Activated CD4-positive, alpha-beta T cell treated with anti-CD3 and anti-CD28 coated beads, Interleukin-2, amount 10 ng/mL, durations not matched to agents 7 days and 5 days (primary cell): ENCODE measurements around the gene ARSJ. TPM values are rescaled to one million over a fixed set of nuclear protein-coding genes. Genes with fewer than 3 reads are reported as not detected.
"Not testable (repeated sequence)": the region's sequence is repeated elsewhere in the genome, so short reads cannot be mapped to it uniquely, and the experiment has no call there.

ENCODE experiments used
- CTCF ChIA-PET: fragments of 350-600 bp; sonication (Branson Sonifier 250); formaldehyde crosslinking; loops from one replicate; lab custom pipeline; 2021; ENCODE audit warnings: antibody characterized with exemption; lab: Charles Lee
- POLR2A ChIA-PET: fragments of 350-600 bp; sonication (Branson Sonifier 250); formaldehyde crosslinking; loops from one replicate; lab custom pipeline; 2021; ENCODE audit warnings: antibody characterized with exemption; lab: Charles Lee
- DNase-seq: peaks from one replicate; pipeline ENCODE4 v3.0.0-alpha.2; 2020
- H3K27ac Mint-ChIP-seq: one replicate; pipeline ENCODE4 v1.8.0; 2021; ENCODE audit warnings: mild to moderate bottlenecking, moderate library complexity, mixed read lengths
- H3K27me3 Mint-ChIP-seq: one replicate; pipeline ENCODE4 v1.8.0; 2021; ENCODE audit warnings: mixed read lengths
- H3K36me3 Mint-ChIP-seq: one replicate; pipeline ENCODE4 v1.8.0; 2021; ENCODE audit warnings: low read depth, mixed read lengths
- H3K4me1 Mint-ChIP-seq: one replicate; pipeline ENCODE4 v1.8.0; 2021; ENCODE audit warnings: mixed read lengths
- H3K4me3 Mint-ChIP-seq: one replicate; pipeline ENCODE4 v1.8.0; 2021; ENCODE audit warnings: mild to moderate bottlenecking, moderate library complexity, mixed read lengths
- H3K9me3 Mint-ChIP-seq: one replicate; pipeline ENCODE4 v1.8.0; 2021; ENCODE audit warnings: mixed read lengths
- total RNA-seq, 2 experiments: library from RNA; stranded (reverse); gene quantifications; one replicate each; pipeline ENCODE4 v1.2.3, GENCODE V29; 2021

Gene ARSJ
- total RNA-seq, 2 experiments from 2014 or later = not detected

DNA sequence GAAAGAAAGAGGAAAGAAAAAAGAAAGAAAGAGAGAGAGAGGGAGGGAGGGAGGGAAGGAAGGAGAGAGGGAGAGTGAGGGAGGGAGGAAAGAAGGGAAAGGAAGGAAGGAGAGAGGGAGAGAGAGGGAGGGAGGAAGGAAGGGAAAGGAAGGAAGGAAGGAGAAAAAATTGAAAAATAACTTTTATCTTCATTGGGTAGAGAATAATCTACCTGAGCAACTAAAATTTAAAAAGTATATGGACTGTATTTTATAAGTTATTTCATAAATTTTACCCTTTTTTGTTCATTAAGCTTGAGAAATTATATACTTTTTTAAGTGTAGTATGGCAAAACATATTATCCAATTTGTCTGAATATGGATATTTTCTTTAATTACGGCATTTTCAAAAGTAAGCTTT is 32.0 kb downstream of the ARSJ start:
- Mint-ChIP-seq H3K36me3 (no peaks in the 10 kb centered on the region), H3K27ac (no peak overlapping the region), H3K4me1 (peaks cover 10% of the 10 kb centered on the region), H3K4me3 (no peak overlapping the region), H3K9me3 (no peaks in the 10 kb centered on the region), H3K27me3 (peaks cover 2% of the 10 kb centered on the region)
- POLR2A ChIA-PET = no interaction called here
- DNase-seq = no peak
- CTCF ChIA-PET = interaction anchor here (0.5 kb wide), 1 partner anchor 85 kb away, joined by 3 read pairs; no protein-coding TSS in a partner anchor

DNA sequence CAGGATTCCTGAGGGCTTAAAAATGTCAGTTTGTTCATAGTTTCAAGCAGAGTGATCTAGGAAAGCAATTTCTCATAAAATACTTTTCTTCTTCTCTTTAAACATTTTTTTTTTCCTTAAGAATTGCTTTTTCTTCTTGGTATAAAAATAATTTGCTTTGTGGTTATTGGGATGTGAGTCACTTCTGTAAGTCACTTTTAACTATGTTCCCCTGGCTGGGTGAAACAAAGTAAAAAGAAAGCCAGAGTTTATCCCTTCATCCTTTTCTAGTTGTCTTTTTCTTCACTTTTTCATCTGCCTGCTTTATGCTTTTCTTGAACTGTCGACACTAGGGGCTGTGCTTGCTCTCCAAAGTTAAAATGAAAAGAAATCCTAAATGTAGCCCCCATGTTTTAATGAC is 33.5 kb downstream of the ARSJ start:
- DNase-seq = no peak
- peaks cover 10% of the 10 kb centered on the region for H3K4me1 Mint-ChIP-seq
- POLR2A ChIA-PET = no interaction called here
- H3K4me3 Mint-ChIP-seq = no peak overlapping the region
- no peaks in the 10 kb centered on the region for H3K9me3 Mint-ChIP-seq
- H3K27ac Mint-ChIP-seq = no peak overlapping the region
- H3K36me3 Mint-ChIP-seq = no peaks in the 10 kb centered on the region
- CTCF ChIA-PET = no interaction called here
- H3K27me3 Mint-ChIP-seq = no peaks in the 10 kb centered on the region

GRCh38 chr4:113943863-113944262 is 35.6 kb downstream of the ARSJ start:
- POLR2A ChIA-PET = no interaction called here
- Mint-ChIP-seq H3K4me1 (peaks cover 10% of the 10 kb centered on the region), H3K27me3 (no peaks in the 10 kb centered on the region), H3K27ac (no peak overlapping the region), H3K4me3 (no peak overlapping the region), H3K36me3 (no peaks in the 10 kb centered on the region), H3K9me3 (no peaks in the 10 kb centered on the region)
- CTCF ChIA-PET = interaction anchor here (0.7 to 1.0 kb wide), 2 partner anchors 12 to 266 kb away, joined by 3 read pairs; no protein-coding TSS in a partner anchor
- DNase-seq = peak; percentile 23

GRCh38 chr4:113943085-113943484 is 36.4 kb downstream of the ARSJ start:
- no peak overlapping the region for H3K27ac Mint-ChIP-seq
- no peaks in the 10 kb centered on the region for H3K27me3 Mint-ChIP-seq
- CTCF ChIA-PET = interaction anchor here (0.9 to 1.2 kb wide), 2 partner anchors 10 to 476 kb away, joined by 3 read pairs; no protein-coding TSS in a partner anchor
- no peak overlapping the region for H3K4me3 Mint-ChIP-seq
- peaks cover 10% of the 10 kb centered on the region for H3K4me1 Mint-ChIP-seq
- no peaks in the 10 kb centered on the region for H3K9me3 Mint-ChIP-seq
- POLR2A ChIA-PET = no interaction called here
- no peaks in the 10 kb centered on the region for H3K36me3 Mint-ChIP-seq
- DNase-seq = no peak

DNA sequence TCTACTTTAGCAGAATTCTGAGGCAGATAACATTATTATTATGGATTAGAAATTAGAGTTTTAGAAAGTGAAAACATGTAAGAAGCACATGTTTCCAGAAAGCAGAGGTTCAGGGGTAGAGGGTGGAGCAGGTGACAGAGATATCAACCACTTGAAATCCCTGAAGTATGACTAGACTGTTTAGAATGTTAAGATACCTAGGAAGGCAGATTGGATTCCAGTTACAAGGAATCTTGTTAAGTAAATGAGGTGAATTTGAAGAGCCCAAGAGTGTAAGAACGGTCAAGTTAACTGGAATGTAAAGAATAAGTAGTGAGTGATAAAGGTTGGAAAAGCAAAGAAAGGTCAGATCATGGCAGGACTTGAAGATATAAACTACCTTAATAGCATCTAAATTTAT is 37.6 kb downstream of the ARSJ start:
- no peak for DNase-seq
- Mint-ChIP-seq H3K36me3 (no peaks in the 10 kb centered on the region), H3K4me1 (peaks cover 10% of the 10 kb centered on the region), H3K9me3 (no peaks in the 10 kb centered on the region), H3K27me3 (no peaks in the 10 kb centered on the region), H3K27ac (no peak overlapping the region), H3K4me3 (no peak overlapping the region)
- CTCF ChIA-PET = no interaction called here
- POLR2A ChIA-PET = no interaction called here

- H3K9me3 Mint-ChIP-seq, DNase-seq, H3K36me3 Mint-ChIP-seq, POLR2A ChIA-PET, H3K4me1 Mint-ChIP-seq, H3K4me3 Mint-ChIP-seq, H3K27me3 Mint-ChIP-seq, H3K27ac Mint-ChIP-seq, CTCF ChIA-PET: not testable (repeated sequence)
Observed at GRCh38 chr4:113940103-113940502, 39.3 kb downstream of the ARSJ start.

DNA sequence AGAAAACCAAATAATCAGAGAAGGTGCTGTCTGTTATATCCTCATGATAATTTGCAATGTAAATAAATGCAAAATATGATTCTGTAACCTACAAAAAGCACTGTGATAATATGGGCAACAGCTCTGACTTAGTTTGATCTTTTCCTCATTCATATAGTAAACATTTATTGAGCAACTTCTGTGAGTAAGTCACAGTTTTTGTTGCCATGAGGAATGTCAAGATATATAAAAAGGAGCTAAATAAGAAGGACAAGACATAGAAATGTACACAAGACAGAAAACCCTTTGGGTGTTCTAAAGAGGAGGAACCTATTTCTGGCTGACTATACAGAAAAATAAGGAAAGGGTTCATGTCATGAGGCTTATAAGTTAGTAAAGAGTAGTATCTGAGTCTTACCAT is 44.3 kb downstream of the ARSJ start:
- no peak overlapping the region for H3K4me3 Mint-ChIP-seq
- no peaks in the 10 kb centered on the region for H3K27me3 Mint-ChIP-seq
- DNase-seq = no peak
- no peak overlapping the region for H3K27ac Mint-ChIP-seq
- no peaks in the 10 kb centered on the region for H3K36me3 Mint-ChIP-seq
- ChIA-PET CTCF (no interaction called here), POLR2A (no interaction called here)
- H3K9me3 Mint-ChIP-seq = no peaks in the 10 kb centered on the region
- no peaks in the 10 kb centered on the region for H3K4me1 Mint-ChIP-seq

DNA sequence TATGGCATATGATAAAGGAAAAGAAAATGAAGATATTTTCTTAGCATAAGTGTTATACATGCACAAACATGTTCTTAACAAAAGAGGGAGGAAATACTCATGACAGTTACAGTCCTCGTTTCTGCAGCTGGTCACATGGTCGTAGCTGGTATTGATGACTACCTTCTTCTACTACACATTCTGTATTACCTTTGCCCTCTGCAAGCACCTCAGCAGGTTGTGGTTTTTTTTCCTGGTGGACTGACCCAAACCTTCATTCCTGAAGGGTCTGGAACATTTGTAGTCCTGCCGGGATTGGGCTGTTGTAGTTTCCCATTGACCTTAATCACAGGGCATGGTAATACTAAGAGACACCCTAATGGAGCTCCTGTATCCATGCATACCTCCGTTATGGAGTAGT is 54.7 kb downstream of the ARSJ start:
- H3K27ac Mint-ChIP-seq, DNase-seq, H3K4me1 Mint-ChIP-seq, CTCF ChIA-PET, H3K36me3 Mint-ChIP-seq, H3K9me3 Mint-ChIP-seq, H3K4me3 Mint-ChIP-seq, H3K27me3 Mint-ChIP-seq: not testable (repeated sequence)
- POLR2A ChIA-PET = interaction anchor here (0.6 kb wide), 1 partner anchor 26 kb away, joined by 4 read pairs; no protein-coding TSS in a partner anchor

- no peaks in the 10 kb centered on the region for H3K27me3 Mint-ChIP-seq
- CTCF ChIA-PET = interaction anchor here (0.9 kb wide), 1 partner anchor 18 kb away, joined by 3 read pairs; no protein-coding TSS in a partner anchor
- no peak overlapping the region for H3K27ac Mint-ChIP-seq
- no peaks in the 10 kb centered on the region for H3K9me3 Mint-ChIP-seq
- H3K36me3 Mint-ChIP-seq = no peaks in the 10 kb centered on the region
- POLR2A ChIA-PET = no interaction called here
- DNase-seq = no peak
- H3K4me3 Mint-ChIP-seq = no peak overlapping the region
- H3K4me1 Mint-ChIP-seq = no peaks in the 10 kb centered on the region
Observed at GRCh38 chr4:113921089-113921794, 58.2 kb downstream of the ARSJ start.

GRCh38 chr4:113919611-113920010 is 59.8 kb downstream of the ARSJ start:
- CTCF ChIA-PET = no interaction called here
- no peak overlapping the region for H3K27ac Mint-ChIP-seq
- POLR2A ChIA-PET = no interaction called here

GRCh38 chr4:113919145-113919544 is 60.3 kb downstream of the ARSJ start:
- no peaks in the 10 kb centered on the region for H3K36me3 Mint-ChIP-seq
- no peak overlapping the region for H3K27ac Mint-ChIP-seq
- H3K4me1 Mint-ChIP-seq = no peaks in the 10 kb centered on the region
- DNase-seq = no peak
- POLR2A ChIA-PET = no interaction called here
- H3K9me3 Mint-ChIP-seq = no peaks in the 10 kb centered on the region
- H3K4me3 Mint-ChIP-seq = no peak overlapping the region
- H3K27me3 Mint-ChIP-seq = no peaks in the 10 kb centered on the region
- CTCF ChIA-PET = no interaction called here

More at GRCh38 chr4:113919611-113920010, 59.8 kb downstream of the ARSJ start:
- Mint-ChIP-seq H3K4me1 (no peaks in the 10 kb centered on the region), H3K27me3 (no peaks in the 10 kb centered on the region), H3K4me3 (no peak overlapping the region), H3K36me3 (no peaks in the 10 kb centered on the region), H3K9me3 (no peaks in the 10 kb centered on the region)
- DNase-seq = no peak

GRCh38 chr4:113908829-113909228 is 70.6 kb downstream of the ARSJ start:
- ChIA-PET CTCF (no interaction called here), POLR2A (no interaction called here)
- DNase-seq = no peak
- Mint-ChIP-seq H3K9me3 (peaks cover 3% of the 10 kb centered on the region), H3K4me1 (peaks cover 13% of the 10 kb centered on the region), H3K27ac (no peak overlapping the region), H3K4me3 (no peak overlapping the region), H3K36me3 (peaks cover 3% of the 10 kb centered on the region), H3K27me3 (no peaks in the 10 kb centered on the region)

- Mint-ChIP-seq H3K9me3 (peaks cover 3% of the 10 kb centered on the region), H3K4me1 (peaks cover 24% of the 10 kb centered on the region), H3K4me3 (no peak overlapping the region), H3K36me3 (peaks cover 3% of the 10 kb centered on the region), H3K27ac (no peak overlapping the region), H3K27me3 (no peaks in the 10 kb centered on the region)
- CTCF ChIA-PET = no interaction called here
- POLR2A ChIA-PET = no interaction called here
- DNase-seq = no peak
Observed at GRCh38 chr4:113907559-113907958, 71.9 kb downstream of the ARSJ start.

DNA sequence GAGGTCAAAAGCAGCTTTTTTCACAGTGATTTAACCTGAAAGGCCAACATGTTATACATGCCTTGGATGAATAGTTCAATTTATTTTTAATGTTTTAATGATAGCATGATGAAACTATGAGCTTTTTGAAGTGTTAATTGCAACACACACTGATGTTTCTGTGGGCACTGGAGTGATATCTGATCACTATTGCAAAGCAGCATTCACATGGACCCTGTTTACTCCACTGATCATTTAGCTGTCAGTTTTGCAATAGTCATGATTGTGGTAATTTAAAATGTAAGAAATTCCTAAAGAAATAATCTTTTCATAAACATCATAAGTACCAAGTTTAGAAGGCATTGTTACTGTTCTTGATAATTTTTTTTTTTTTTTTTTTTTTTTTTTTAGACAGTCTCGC is 74.1 kb downstream of the ARSJ start:
- Mint-ChIP-seq H3K27ac (no peak overlapping the region), H3K36me3 (peaks cover 3% of the 10 kb centered on the region), H3K9me3 (peaks cover 3% of the 10 kb centered on the region), H3K27me3 (no peaks in the 10 kb centered on the region), H3K4me1 (peaks cover 39% of the 10 kb centered on the region), H3K4me3 (no peak overlapping the region)
- no peak for DNase-seq
- ChIA-PET POLR2A (no interaction called here), CTCF (no interaction called here)
